GM18526 (cell line): Measurements from ENCODE around the gene PIWIL4.

Experiments used
- POLR2A ChIP-seq: IDR thresholded peaks from 3 replicates; pipeline ENCODE4 v1.6.1; 2011; ENCODE audit not compliant: insufficient read length; ENCODE audit errors: extremely low read depth

PIWIL4 gene

DNA sequence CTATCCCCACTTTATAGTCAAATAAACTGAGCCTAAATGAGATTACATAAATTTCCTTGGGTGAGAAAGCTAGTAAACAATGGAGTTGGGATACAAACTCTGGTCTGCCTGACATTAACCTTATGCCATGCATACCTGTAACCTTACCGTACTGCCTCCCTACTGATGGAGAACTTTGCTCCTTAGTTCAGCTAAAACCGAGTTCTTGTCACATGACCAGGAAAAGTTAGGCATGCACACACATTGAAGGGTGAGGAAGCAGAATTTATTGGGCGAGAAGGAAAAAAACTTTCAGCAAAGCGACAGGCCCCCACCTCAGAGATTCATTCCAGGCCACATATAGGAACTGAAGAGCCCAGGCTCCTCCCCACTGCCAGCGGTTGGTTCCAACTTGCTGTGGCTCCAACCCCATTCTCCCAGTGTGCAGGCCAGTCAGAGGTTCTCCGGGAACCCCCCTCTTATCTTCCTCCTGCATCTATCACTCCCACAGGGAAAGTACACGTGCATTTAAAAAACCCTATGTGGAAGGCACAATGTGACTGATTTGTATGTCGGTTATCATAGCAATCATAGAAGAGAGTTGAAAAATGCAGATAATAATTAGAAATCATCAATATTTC lies 3.2 kb upstream of the PIWIL4 start:
- TF ChIP-seq POLR2A = no peak

DNA sequence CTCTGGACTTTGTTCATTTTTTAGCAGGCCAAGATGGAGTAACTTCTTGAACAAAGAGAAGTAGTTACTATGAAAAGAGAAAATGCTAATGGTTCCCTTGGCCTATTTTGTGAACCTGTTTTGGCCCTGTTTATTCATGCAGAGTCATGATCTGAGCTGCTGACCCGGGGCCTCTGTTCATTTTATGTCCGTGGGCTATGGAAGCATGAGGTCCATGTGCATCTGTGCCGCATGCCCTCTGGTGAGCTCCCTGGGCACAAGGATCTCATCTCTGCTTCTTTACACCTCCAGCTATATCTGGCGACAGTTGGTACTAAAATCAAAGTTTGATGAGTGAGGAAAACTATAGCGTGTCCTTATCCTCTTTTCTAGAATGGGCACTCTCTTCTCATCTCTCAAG lies 1.0 kb downstream of the PIWIL4 start:
- no peak for TF ChIP-seq POLR2A

DNA sequence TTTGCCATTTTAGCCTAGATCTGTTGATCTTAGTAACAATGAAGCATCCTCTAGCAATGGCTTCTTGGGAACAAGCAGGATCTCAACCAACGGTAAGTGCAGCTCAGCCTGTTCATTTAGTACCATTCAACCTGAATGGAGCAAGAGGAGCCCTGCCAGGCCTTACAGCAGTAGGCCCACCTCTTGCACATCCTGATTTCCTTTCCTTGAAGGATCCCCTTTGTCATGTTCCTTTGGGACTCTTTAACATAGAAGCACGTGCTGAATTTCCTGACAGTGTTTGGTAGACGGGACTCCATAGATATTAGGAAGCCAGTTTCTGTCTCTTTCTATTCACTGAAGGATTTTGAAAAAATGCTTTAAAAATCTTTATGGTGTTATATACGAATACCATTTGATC lies 1.5 kb downstream of the PIWIL4 start:
- TF ChIP-seq POLR2A = no peak

DNA sequence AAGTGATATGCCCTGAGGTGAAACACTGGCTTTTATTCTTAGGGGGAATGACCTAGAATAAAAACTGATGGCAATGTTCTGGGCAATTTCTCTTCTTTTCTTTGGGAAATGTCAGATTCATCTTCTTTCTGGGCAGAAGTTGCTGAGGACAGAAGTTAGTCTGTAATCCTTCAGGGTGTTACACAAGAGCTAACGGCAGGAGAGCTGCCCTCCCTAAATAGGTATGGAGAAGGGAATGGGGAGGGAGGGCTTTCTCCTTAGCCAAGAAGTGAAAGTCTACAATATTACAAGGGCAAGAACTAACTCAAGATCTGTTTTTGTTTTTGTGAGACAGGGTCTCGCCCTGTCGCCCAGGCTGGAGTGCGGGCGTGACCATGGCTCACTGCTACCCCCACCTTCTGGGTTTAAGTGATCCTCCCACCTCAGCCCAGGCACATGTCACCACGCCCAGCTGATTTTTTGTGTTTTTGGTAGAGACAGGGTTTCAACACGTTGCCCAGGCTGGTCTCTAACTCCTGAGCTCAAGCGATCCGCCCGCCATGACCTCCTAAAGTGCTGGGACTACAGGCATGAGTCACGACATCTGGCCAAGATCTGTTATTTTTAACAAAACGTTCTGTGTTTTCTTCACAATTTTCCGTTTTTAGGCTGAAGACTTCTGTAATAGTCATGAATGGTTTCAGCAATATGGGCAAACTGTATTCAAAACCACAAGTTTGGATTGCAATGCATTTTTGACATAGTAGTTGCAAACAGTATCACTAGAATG lies 7.2 kb downstream of the PIWIL4 start:
- TF ChIP-seq POLR2A = no peak

DNA sequence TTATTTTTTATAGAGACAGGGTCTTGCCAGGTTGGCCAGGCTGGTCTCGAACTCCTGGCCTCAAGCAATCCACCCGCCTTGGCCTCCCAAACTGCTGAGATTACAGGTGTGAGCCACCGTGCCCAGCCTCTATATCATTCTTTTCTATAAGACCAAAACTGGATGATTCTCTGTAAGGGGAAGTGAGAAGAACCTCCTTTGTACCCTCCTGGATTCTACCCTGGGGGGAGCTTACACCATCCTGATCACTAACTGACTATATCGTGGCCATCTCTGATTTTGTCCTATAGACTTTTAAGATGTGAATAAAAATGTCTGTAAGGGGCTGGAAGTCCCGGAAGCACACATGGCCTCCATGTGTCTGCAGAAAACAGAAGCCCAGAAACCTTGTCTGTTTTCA lies 9.1 kb downstream of the PIWIL4 start:
- TF ChIP-seq POLR2A = no peak

DNA sequence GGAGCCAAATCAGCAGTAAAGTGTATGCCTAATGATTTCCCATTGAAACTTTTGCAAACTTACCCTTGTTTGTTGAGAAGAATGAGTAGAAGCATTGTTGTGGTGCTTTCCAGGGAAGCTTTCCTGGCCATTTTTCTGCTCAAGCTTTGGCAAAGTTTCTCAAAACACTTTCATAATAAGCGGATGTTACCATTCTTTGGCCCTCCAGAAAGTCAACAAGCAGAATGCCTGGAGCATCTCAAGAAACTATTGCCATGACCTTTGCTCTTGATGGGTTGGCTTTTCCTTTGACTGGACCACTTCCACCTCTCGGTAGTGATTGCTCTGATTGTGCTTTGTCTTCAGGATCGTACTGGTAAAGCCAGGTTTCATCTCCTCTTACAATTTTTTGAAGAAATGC lies 10.7 kb downstream of the PIWIL4 start:
- TF ChIP-seq POLR2A = no peak

DNA sequence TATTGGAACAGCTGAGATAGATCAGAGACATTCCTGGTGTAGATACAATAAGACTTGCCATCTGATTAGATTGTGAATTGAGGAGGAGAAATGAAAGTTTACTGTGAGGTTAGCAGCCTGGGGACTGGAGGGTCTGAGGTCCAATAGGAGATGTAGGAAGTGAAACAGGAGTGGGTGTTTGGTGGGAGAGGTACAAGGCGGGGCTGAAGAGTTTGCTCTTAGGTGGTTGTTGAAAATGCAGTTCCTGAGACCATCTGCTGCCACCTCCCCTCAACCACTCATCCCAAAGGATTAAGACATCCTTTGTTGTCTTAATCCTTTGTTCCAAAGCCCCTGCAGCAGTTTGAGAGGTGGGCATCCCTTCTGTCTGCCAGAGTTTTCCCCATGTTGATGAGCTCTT lies 14.8 kb downstream of the PIWIL4 start:
- no peak for TF ChIP-seq POLR2A

DNA sequence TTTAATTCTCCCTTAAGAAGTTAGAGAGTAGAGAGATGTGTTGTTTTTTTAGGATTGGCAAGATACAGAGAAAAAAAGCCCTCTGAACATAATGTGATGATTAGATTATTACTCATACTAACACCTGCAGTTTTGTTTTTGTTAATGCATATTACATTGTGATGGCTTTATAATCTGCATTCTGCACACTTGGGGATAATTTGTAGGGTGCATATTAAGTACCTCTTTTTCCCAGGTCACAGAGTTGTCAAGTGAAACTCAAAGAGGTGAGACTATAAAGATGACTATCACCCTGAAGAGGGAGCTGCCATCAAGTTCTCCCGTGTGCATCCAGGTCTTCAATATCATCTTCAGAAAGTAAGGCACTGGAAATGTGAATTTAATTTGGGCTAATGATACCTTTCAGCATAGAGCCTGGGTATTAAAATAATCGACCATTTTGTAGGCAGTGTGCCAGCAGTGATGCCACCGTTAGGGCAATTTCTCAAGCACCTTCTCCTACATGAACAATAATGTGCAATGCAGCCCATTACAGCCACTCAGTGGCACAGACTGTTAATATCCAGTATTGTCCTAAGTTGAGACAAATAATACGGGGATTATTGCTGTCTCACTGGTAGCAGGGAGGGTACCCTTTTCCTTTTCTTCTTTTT lies 16.2 kb downstream of the PIWIL4 start:
- TF ChIP-seq POLR2A = no peak

DNA sequence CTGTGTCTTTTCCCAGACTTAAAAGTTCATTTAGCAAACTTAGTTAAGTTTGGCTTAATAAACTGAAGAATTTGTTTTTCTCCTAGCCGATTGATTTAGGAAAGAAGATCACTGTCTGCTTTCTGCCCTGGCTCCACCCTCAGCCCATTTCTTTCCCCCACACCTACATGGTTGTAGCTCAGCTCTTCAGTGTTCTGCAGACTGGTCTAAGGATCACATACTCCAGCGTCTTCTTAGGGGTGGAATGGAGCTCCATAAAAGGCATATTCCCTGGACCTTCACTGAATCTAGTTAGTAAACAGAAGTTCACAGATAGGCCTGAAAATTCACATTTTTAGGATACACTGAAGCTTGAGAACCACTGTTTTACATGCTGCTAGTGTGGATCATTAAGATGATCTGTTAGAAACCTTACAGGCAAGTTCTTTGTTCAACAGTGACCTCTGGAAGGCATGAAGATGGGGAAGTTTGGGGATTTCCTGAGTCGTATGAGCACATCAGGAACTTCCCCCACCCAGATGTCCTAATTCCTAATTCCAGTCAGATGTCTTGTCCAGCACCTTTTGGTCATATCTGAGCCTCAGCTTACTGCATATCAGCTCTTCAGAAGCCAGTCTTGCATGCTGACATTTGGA lies 16.8 kb downstream of the PIWIL4 start:
- TF ChIP-seq POLR2A = no peak

DNA sequence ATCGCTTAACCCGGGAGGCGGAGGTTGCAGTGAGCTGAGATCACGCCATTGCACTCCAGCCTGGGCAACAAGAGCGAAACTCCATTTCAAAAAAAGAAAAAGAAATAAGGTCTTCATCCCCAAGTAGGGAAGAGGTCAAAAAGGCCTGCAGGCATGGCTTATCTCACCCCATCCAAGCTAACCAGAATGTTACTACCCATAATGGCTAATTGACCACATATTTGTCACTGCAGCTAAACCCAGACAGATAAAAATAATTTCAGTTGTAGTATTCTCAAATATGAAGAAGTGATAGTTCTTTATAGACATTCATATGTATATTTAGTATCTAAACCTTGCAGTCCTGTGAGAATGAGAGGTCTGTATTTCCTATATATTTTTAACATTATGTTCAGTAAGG lies 17.8 kb downstream of the PIWIL4 start:
- TF ChIP-seq POLR2A = no peak

DNA sequence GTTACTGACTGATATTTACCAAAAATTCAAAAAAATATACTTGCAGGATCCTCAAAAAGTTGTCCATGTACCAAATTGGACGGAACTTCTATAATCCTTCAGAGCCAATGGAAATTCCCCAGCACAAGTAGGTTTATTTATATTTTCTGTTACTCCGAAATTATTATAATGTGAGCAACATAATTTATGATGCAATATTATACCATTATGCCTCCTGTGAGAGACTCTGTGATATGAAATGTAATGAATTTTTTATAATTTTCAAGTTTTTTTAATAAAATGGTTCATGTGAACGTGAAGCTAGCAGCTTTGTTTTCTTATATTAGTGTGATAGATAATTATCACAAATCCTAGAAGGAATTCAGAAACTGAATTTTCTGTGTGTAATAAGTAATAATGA lies 18.2 kb downstream of the PIWIL4 start:
- no peak for TF ChIP-seq POLR2A

DNA sequence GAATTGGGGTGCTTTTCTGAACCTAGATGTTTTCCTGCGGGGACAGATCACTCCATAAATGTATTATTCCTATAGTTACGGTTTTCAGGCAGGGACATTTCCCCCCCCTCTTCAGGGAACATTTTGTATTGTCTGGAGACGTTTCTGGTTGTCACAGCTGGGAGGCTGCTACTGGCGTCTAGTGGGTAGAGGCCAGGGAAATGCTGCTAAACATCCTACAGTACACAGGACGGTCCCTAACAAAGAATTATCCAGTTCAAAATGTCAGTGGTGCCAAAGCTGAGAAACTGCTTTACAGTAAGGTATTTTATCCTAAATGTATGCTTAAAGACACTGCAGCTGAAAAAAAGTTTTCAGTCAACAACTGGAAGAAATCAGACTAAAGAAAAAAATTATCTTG lies 19.4 kb downstream of the PIWIL4 start:
- TF ChIP-seq POLR2A = no peak

DNA sequence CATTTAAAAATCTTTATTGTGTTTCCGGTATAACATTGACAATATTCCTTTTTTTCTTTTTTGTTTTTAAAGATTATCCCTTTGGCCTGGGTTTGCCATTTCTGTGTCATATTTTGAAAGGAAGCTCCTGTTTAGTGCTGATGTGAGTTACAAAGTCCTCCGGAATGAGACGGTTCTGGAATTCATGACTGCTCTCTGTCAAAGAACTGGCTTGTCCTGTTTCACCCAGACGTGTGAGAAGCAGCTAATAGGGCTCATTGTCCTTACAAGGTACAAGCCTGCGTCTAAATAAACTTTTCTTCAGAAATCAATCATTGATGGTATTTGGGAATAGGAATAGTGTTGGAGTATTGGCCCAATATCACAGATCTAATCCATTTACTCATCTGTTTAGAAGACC lies 19.8 kb downstream of the PIWIL4 start:
- TF ChIP-seq POLR2A = no peak

DNA sequence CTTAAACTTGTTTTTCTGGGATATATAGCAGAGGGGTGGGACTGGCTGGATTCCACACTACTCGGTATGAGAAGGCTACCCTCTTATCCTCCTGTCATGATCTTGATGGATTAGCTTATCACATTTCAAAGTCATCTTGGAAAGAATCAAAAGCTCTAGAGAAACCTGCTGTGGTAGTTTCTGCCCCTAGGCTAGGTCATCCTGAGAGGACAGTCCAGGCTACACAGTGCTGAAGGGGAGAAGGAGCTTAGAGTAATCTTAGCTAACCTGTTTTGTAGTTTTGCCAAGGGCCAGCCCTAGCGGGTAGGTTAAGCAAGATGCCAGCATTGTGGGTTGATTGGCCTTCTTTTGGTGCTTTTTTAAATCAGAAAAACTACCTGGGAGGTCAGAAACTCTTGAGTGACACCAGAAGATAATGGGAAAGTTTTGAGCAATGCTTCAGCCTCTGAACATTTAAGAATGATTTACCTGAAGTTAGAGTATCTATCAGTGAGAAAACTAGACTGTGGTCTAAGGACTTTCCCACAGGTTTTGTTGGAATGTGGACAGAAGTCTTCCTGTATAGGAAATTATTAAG lies 21.3 kb downstream of the PIWIL4 start:
- TF ChIP-seq POLR2A = no peak

DNA sequence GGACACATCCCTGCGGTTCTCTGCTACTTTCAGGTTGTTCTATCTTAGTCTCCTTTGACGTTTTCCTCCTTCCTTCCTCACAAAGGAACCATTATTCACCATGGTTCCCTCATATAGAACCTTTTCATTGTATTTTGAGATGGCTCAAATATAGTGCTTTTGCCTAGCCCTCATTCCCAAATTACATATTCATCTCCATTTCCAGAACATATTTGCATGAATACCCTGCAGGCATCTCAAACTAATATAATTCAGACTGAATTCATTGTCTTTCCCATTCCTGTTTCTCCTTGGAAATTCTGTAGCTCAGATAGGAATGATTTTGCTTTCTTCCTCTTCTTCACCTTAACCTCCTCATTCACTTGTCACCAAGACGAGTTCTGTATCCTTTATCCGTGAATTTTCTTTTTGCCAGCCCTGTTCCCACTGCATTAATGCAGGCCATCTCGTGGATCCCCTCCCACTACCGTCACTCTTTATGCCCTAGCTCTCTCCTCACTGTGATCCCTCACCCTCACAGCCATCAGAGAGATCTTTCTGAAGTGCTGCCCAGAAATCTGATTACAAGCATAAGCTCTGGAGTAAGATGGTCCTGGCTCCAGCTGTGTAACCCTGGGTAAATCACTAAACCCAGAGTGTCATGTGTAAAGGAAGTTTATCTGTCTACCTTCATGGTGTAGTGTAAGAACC lies 23.3 kb downstream of the PIWIL4 start:
- TF ChIP-seq POLR2A = no peak
